ENCODE measurements around the gene OPCML. TPM values are rescaled to one million over a fixed set of nuclear protein-coding genes. Genes with fewer than 3 reads are reported as not detected.

OPCML gene
- total and polyA plus RNA-seq, 2 of the 13 experiments (the other 11 are each of a cell fraction or from before 2014, with no cell fraction given), result not detected

GRCh38 chr11:132686886-132687285, 845.4 kb downstream of the OPCML start:
- Histone ChIP-seq H3K9ac (ENCODE audit: insufficient read depth, low read depth, low read length) (no peak overlapping the region), H3K79me2 (ENCODE audit: insufficient read depth, low read length) (no peaks in the 10 kb centered on the region), H3K4me2 (ENCODE audit: low read depth, low read length) (no peak overlapping the region), H3K27me3 (ENCODE audit: control insufficient read depth in 1 of 2, insufficient read depth in 2 of 2, low read length in 2 of 2) (no peaks in the 10 kb centered on the region), H3K27ac (ENCODE audit: extremely low read length, insufficient read depth, low read length) (no peak overlapping the region), H4K20me1 (ENCODE audit: insufficient read depth, low read length) (no peaks in the 10 kb centered on the region), H3K9me3 (ENCODE audit: low read length) (peaks cover 69% of the 10 kb centered on the region), H3K4me1 (ENCODE audit: insufficient read depth, low read length) (no peaks in the 10 kb centered on the region), H3K36me3 (replicated peaks in 1 of 2; ENCODE audit: control insufficient read depth in 1 of 2, insufficient read depth in 2 of 2, low read length in 2 of 2) (no peaks in the 10 kb centered on the region), H3K4me3 (replicated peaks in 1 of 3; ENCODE audit: insufficient read depth in 1 of 3, low read depth in 2 of 3, low read length in 3 of 3) (no peak overlapping the region), H2AFZ (ENCODE audit: low read length) (no peak overlapping the region)
- WGBS (ENCODE audit: low lambda C conversion rate), result 13% methylated on average over 4 of the region's 4 CpGs
- no peak for DNase-seq (ENCODE audit: low spot score)
- no peak for ATAC-seq
- in situ Hi-C loops (cut with HindIII; ENCODE audit: extremely low pct_ligation_motif_present, low pct_unique_long_range_greater_than_20kb) (no loop called here), intact Hi-C loops (cut with micrococcal nuclease; ENCODE audit: unreplicated experiment) (no loop called here)
- no peak for FAIRE-seq
- TF ChIP-seq MBNL3 (CRISPR knock-in tag; conservative IDR thresholded peaks at IDR 0.05), result no peak
- no peak for TF ChIP-seq GMEB1 (CRISPR knock-in tag; IDR thresholded peaks at IDR 0.05; ENCODE audit: borderline replicate concordance)
- no peak for TF ChIP-seq ZNF652 (CRISPR knock-in tag; IDR thresholded peaks at IDR 0.05; ENCODE audit: borderline replicate concordance, low read depth)
- no TSS peak for BruUV-seq (replicated peaks)
- POLR2A ChIA-PET, result no interaction called here
- CTCF ChIA-PET (ENCODE audit: low intra/inter-chr PET ratio, low total read pairs), result no interaction called here

DNA sequence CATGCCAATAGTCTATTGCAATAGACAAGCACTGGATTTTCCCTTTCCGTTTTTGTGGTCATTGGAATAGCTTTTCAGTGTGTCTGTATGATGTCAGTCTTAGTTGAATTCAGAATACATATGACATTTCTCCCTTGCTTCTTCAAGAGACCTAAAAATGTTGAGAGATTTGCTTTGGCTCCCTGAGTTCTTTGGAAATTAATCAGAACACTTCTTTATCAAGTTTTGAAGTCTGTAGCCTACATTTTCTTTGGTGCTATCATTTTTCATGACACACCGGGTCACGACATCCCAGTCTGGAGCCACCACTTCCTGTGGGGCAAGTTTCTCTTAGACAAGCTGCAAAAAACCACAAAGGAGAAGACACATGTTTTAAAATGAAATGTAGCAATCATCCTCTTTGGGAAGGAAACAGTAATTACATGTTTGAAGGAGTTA, 847.1 kb downstream of the OPCML start:
- in situ Hi-C loops (cut with HindIII; ENCODE audit: extremely low pct_ligation_motif_present, low pct_unique_long_range_greater_than_20kb) (no loop called here), intact Hi-C loops (cut with micrococcal nuclease; ENCODE audit: unreplicated experiment) (no loop called here)
- CTCF ChIA-PET (ENCODE audit: low intra/inter-chr PET ratio, low total read pairs), result no interaction called here
- no peak overlapping the region for H3K4me3 ChIP-seq (replicated peaks in 1 of 3; ENCODE audit: insufficient read depth in 1 of 3, low read depth in 2 of 3, low read length in 3 of 3)
- BruUV-seq (replicated peaks), result no TSS peak
- FAIRE-seq, result no peak
- POLR2A ChIA-PET, result no interaction called here
- no peak overlapping the region for H3K4me2 ChIP-seq (ENCODE audit: low read depth, low read length)
- no peak overlapping the region for H3K27ac ChIP-seq (ENCODE audit: extremely low read length, insufficient read depth, low read length)
- H3K9ac ChIP-seq (ENCODE audit: insufficient read depth, low read depth, low read length), result no peak overlapping the region
- TF ChIP-seq TFDP1 (CRISPR knock-in tag; IDR thresholded peaks at IDR 0.05; ENCODE audit: borderline replicate concordance) (no peak), ZNF496 (CRISPR knock-in tag; IDR thresholded peaks at IDR 0.05; ENCODE audit: insufficient replicate concordance) (no peak), ZNF703 (CRISPR knock-in tag; IDR thresholded peaks at IDR 0.05; ENCODE audit: borderline replicate concordance) (no peak), HNF1A (IDR thresholded peaks at IDR 0.05; ENCODE audit: low read depth) (no peak), HNF1A (CRISPR knock-in tag; IDR thresholded peaks at IDR 0.05; ENCODE audit: borderline replicate concordance) (no peak), ATF6 (CRISPR knock-in tag; conservative IDR thresholded peaks at IDR 0.05) (no peak)
- H3K27me3 ChIP-seq (ENCODE audit: control insufficient read depth in 1 of 2, insufficient read depth in 2 of 2, low read length in 2 of 2), result no peaks in the 10 kb centered on the region
- 3% methylated on average over 3 of the region's 3 CpGs for WGBS (ENCODE audit: low lambda C conversion rate)
- no peaks in the 10 kb centered on the region for H4K20me1 ChIP-seq (ENCODE audit: insufficient read depth, low read length)
- no peaks in the 10 kb centered on the region for H3K36me3 ChIP-seq (replicated peaks in 1 of 2; ENCODE audit: control insufficient read depth in 1 of 2, insufficient read depth in 2 of 2, low read length in 2 of 2)
- DNase-seq (ENCODE audit: low spot score), result no peak
- H3K9me3 ChIP-seq (ENCODE audit: low read length), result peaks cover 64% of the 10 kb centered on the region
- no peaks in the 10 kb centered on the region for H3K4me1 ChIP-seq (ENCODE audit: insufficient read depth, low read length)
- no peak overlapping the region for H2AFZ ChIP-seq (ENCODE audit: low read length)
- no peaks in the 10 kb centered on the region for H3K79me2 ChIP-seq (ENCODE audit: insufficient read depth, low read length)
- no peak for ATAC-seq

Measured in HepG2 (cell line).